Loucy (cell line): ENCODE data around the gene GPRC5C.

Experiments
- H2AFZ ChIP-seq: fragments of 200-600 bp; sonication (generic); 2 replicates; pipeline ENCODE4 v1.6.0; 2016; ENCODE audit warnings: antibody characterized with exemption, mild to moderate bottlenecking, low read length, moderate library complexity
- H3F3A ChIP-seq: fragments of 200-600 bp; 2 replicates; pipeline ENCODE4 v1.6.0; 2016; ENCODE audit warnings: antibody characterized with exemption, low read depth, mild to moderate bottlenecking
- H3K27me3 ChIP-seq: fragments of 200-600 bp; sonication (generic); 2 replicates; pipeline ENCODE4 v1.6.1; 2014; ENCODE audit warnings: low read length, mild to moderate bottlenecking; ENCODE audit not compliant: insufficient read depth, poor library complexity, severe bottlenecking
- H3K36me3 ChIP-seq: fragments of 200-600 bp; sonication (generic); 2 replicates; pipeline ENCODE4 v1.6.1; 2016; ENCODE audit warnings: low read length; ENCODE audit not compliant: insufficient read depth
- H3K4me1 ChIP-seq: fragments of 200-600 bp; sonication (generic); 2 replicates; pipeline ENCODE4 v1.5.1; 2014; ENCODE audit warnings: low read length, mild to moderate bottlenecking; ENCODE audit not compliant: insufficient read depth, poor library complexity, severe bottlenecking
- H3K4me2 ChIP-seq: fragments of 200-600 bp; sonication (generic); 2 replicates; pipeline ENCODE4 v1.6.0; 2014; ENCODE audit warnings: antibody characterized with exemption, low read length, low read depth, mild to moderate bottlenecking; ENCODE audit not compliant: poor library complexity, severe bottlenecking
- H3K4me3 ChIP-seq: fragments of 200-600 bp; sonication (generic); 2 replicates; pipeline ENCODE4 v1.5.1; 2014; ENCODE audit warnings: low read length, mild to moderate bottlenecking, mixed read lengths; ENCODE audit not compliant: poor library complexity, severe bottlenecking
- H3K79me2 ChIP-seq: fragments of 200-600 bp; sonication (generic); 2 replicates; pipeline ENCODE4 v1.6.1; 2014; ENCODE audit warnings: low read length; ENCODE audit not compliant: insufficient read depth
- H3K9ac ChIP-seq: fragments of 200-600 bp; sonication (generic); 2 replicates; pipeline ENCODE4 v1.6.0; 2014; ENCODE audit warnings: mild to moderate bottlenecking, low read depth, low read length, moderate library complexity; ENCODE audit not compliant: poor library complexity, severe bottlenecking
- H3K9me2 ChIP-seq: fragments of 200-600 bp; sonication (generic); replicated peaks from 2 replicates; pipeline ENCODE4 v1.6.1; 2016; ENCODE audit warnings: low read depth, low read length, mixed read lengths
- H3K9me3 ChIP-seq: fragments of 200-600 bp; sonication (generic); 2 replicates; pipeline ENCODE4 v1.6.1; 2014; ENCODE audit warnings: mild to moderate bottlenecking, antibody characterized with exemption, low read length, low read depth; ENCODE audit not compliant: insufficient read depth
- H4K20me1 ChIP-seq: fragments of 200-600 bp; sonication (generic); 2 replicates; pipeline ENCODE4 v1.6.0; 2014; ENCODE audit warnings: antibody characterized with exemption, low read length, mild to moderate bottlenecking; ENCODE audit not compliant: insufficient read depth, poor library complexity, severe bottlenecking
- CTCF ChIP-seq: fragments of 200-600 bp; sonication (generic); conservative IDR thresholded peaks from 2 replicates; pipeline ENCODE4 v1.5.1; 2014; ENCODE audit warnings: mild to moderate bottlenecking, antibody characterized with exemption, low read length
- EZH2phosphoT487 ChIP-seq: fragments of 200-600 bp; IDR thresholded peaks from 2 replicates; pipeline ENCODE4 v1.6.1; 2018; ENCODE audit warnings: antibody characterized with exemption, mild to moderate bottlenecking, moderate library complexity, borderline replicate concordance

Gene GPRC5C

DNA sequence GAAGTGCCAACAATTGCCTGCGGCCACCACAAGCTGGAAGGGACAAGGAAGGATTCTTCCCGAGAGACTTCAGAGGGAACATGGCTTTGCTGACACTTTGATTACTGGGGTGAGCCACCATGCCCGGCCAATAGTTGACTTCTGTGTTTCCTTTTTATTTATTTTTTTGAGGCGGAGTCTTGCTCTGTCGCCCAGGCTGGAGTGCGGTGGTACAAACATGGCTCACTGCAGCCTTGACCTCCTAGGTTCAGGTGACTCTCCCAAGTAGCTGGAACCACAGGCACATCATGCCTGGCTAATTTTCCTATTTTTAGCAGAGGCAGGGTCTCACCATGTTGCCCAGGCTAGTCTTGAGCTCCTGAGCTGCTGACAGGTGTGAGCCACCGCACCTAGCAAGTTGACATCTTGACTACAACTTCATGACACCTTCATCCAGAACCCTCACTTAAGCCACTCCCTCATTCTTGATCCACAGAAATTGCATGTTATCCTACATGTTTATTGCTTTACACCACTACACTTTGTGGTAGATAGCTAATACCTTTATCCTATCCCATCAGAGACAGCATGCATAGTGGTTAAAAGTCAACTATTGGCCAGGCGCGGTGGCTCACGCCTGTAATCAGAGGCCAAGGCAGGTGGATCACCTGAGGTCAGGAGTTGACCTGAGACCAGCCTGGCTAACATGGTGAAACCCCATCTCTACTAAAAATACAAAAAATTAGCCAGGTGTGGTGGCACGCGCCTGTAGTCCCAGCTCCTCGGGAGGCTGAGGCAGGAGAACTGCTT is 16.1 kb upstream of the GPRC5C start:
- H3K9me2 ChIP-seq = no peaks in the 10 kb centered on the region
- peaks cover under 1% of the 10 kb centered on the region for H3K4me1 ChIP-seq
- no peak overlapping the region for H3K9ac ChIP-seq
- H3K4me2 ChIP-seq = no peak overlapping the region
- no peaks in the 10 kb centered on the region for H3K27me3 ChIP-seq
- no peak overlapping the region for H2AFZ ChIP-seq
- no peak overlapping the region for H3K4me3 ChIP-seq
- H3K79me2 ChIP-seq = no peaks in the 10 kb centered on the region
- TF ChIP-seq CTCF (no peak), EZH2phosphoT487 (no peak)
- no peaks in the 10 kb centered on the region for H3F3A ChIP-seq
- H3K9me3 ChIP-seq = no peaks in the 10 kb centered on the region
- no peaks in the 10 kb centered on the region for H3K36me3 ChIP-seq
- H4K20me1 ChIP-seq = no peaks in the 10 kb centered on the region

GRCh38 chr17:74417178-74418045 is 14.5 kb upstream of the GPRC5C start:
- H3K9me3 ChIP-seq = no peaks in the 10 kb centered on the region
- no peak overlapping the region for H3K4me3 ChIP-seq
- H3K27me3 ChIP-seq = no peaks in the 10 kb centered on the region
- H3F3A ChIP-seq = no peaks in the 10 kb centered on the region
- no peaks in the 10 kb centered on the region for H3K36me3 ChIP-seq
- no peak overlapping the region for H2AFZ ChIP-seq
- H3K9ac ChIP-seq = no peak overlapping the region
- H3K9me2 ChIP-seq = no peaks in the 10 kb centered on the region
- no peaks in the 10 kb centered on the region for H3K4me1 ChIP-seq
- H3K79me2 ChIP-seq = no peaks in the 10 kb centered on the region
- no peaks in the 10 kb centered on the region for H4K20me1 ChIP-seq
- TF ChIP-seq EZH2phosphoT487 (no peak), CTCF (no peak)
- no peak overlapping the region for H3K4me2 ChIP-seq

DNA sequence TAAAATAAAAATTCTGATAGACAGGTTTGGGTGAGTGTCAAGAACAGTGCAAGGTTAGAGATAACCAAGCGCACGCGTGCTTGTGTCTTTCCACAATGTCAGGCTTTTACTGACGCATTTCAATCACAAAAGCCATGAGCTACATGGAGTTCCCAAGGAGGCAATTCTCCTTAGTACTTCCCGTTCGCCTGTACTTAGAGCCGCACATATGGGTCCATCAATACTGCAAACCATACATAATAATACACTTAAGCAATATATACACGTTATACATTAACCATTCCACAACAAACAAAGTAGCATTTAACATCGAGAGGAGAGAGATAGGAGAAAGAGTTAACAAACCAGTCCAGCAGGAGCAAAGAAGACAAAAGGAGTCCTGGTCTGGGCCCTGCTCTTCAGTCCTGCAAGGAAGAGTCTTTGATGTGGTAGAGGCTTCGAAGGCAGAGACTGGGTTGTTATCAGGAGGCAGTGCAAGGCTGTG is 11.9 kb upstream of the GPRC5C start:
- Histone ChIP-seq H3K79me2 (no peaks in the 10 kb centered on the region), H4K20me1 (no peaks in the 10 kb centered on the region), H3K27me3 (no peaks in the 10 kb centered on the region)

More for the DNA sequence above, 11.9 kb upstream of the GPRC5C start:
- no peak for TF ChIP-seq CTCF
- no peak for TF ChIP-seq EZH2phosphoT487
- no peaks in the 10 kb centered on the region for H3K9me2 ChIP-seq
- no peaks in the 10 kb centered on the region for H3F3A ChIP-seq
- H3K9me3 ChIP-seq = no peaks in the 10 kb centered on the region
- no peaks in the 10 kb centered on the region for H3K36me3 ChIP-seq
- no peak overlapping the region for H3K9ac ChIP-seq
- H2AFZ ChIP-seq = no peak overlapping the region
- no peak overlapping the region for H3K4me3 ChIP-seq
- no peak overlapping the region for H3K4me2 ChIP-seq
- no peaks in the 10 kb centered on the region for H3K4me1 ChIP-seq
